ENCODE measurements around the gene TMEM117.

The TMEM117 gene

GRCh38 chr12:43981726-43982125 lies 145.8 kb downstream of the TMEM117 start:
- Histone ChIP-seq H3K27ac (ENCODE audit: low read depth, low read length) (no peak overlapping the region), H3K27me3 (ENCODE audit: control insufficient read depth, insufficient read depth, low read length) (no peaks in the 10 kb centered on the region), H3K4me3 (ENCODE audit: low read depth, low read length) (no peak overlapping the region), H3K9me3 (ENCODE audit: control insufficient read depth, insufficient read depth, low read length) (peaks cover 33% of the 10 kb centered on the region), H3K9ac (ENCODE audit: low read depth, low read length) (no peak overlapping the region), H3K36me3 (ENCODE audit: control insufficient read depth, insufficient read depth, low read length) (no peaks in the 10 kb centered on the region), H3K4me1 (ENCODE audit: control insufficient read depth, insufficient read depth, low read length) (peaks cover 5% of the 10 kb centered on the region; the same call in 1 of the 2 replicates)

GRCh38 chr12:43982544-43982943 lies 146.7 kb downstream of the TMEM117 start:
- Histone ChIP-seq H3K27me3 (ENCODE audit: control insufficient read depth, insufficient read depth, low read length) (no peaks in the 10 kb centered on the region), H3K4me1 (ENCODE audit: control insufficient read depth, insufficient read depth, low read length) (peaks cover 5% of the 10 kb centered on the region; the same call in 1 of the 2 replicates), H3K36me3 (ENCODE audit: control insufficient read depth, insufficient read depth, low read length) (no peaks in the 10 kb centered on the region), H3K9ac (ENCODE audit: low read depth, low read length) (no peak overlapping the region), H3K27ac (ENCODE audit: low read depth, low read length) (no peak overlapping the region), H3K4me3 (ENCODE audit: low read depth, low read length) (no peak overlapping the region), H3K9me3 (ENCODE audit: control insufficient read depth, insufficient read depth, low read length) (peaks cover 29% of the 10 kb centered on the region)

DNA sequence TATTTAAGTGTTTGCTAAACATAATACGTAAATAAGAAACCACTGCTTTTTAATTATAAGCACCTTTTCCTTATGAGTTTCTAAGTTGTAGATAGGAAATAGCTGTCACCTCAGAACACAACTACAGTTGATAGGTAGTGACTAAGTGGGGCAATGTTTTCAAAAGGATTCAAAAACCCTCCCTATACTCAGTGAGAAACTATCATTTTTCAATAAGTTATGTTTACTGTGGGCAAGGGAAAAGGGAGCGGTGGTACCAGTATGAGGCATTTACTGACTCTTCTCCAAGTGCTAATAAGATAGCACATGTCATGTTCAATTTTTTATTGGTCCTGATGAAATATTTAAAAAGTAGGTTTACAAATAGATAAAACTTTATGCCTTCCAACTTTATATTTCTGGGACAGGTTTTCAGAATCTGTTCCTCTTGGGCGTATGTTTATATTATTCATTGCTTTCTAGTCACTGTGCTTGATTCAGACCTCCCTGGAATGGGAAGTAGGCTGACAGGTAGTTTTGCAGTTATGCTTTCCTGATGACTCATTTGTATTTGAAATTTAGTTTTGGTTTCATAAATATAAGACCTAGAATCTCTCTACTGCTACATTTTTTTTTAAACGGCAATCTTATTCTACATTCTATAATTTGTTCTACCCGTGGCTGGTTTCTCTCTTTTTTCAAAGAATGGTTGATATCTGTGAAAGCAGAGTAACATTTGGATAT lies 153.1 kb downstream of the TMEM117 start:
- Histone ChIP-seq H3K36me3 (ENCODE audit: control insufficient read depth, insufficient read depth, low read length) (no peaks in the 10 kb centered on the region), H3K4me1 (ENCODE audit: control insufficient read depth, insufficient read depth, low read length) (peaks cover 5% of the 10 kb centered on the region; the same call in 1 of the 2 replicates), H3K9ac (ENCODE audit: low read depth, low read length) (no peak overlapping the region), H3K4me3 (ENCODE audit: low read depth, low read length) (no peak overlapping the region), H3K27me3 (ENCODE audit: control insufficient read depth, insufficient read depth, low read length) (no peaks in the 10 kb centered on the region), H3K27ac (ENCODE audit: low read depth, low read length) (no peak overlapping the region), H3K9me3 (ENCODE audit: control insufficient read depth, insufficient read depth, low read length) (no peaks in the 10 kb centered on the region)

- no peak overlapping the region for H3K4me3 ChIP-seq (ENCODE audit: low read depth, low read length)
- H3K4me1 ChIP-seq (ENCODE audit: control insufficient read depth, insufficient read depth, low read length): no peaks in the 10 kb centered on the region
- no peak overlapping the region for H3K9ac ChIP-seq (ENCODE audit: low read depth, low read length)
- H3K27me3 ChIP-seq (ENCODE audit: control insufficient read depth, insufficient read depth, low read length): no peaks in the 10 kb centered on the region
- H3K27ac ChIP-seq (ENCODE audit: low read depth, low read length): no peak overlapping the region
- H3K9me3 ChIP-seq (ENCODE audit: control insufficient read depth, insufficient read depth, low read length): no peaks in the 10 kb centered on the region
- H3K36me3 ChIP-seq (ENCODE audit: control insufficient read depth, insufficient read depth, low read length): no peaks in the 10 kb centered on the region
These were observed 157.0 kb downstream of the TMEM117 start for GRCh38 chr12:43992856-43993255.

DNA sequence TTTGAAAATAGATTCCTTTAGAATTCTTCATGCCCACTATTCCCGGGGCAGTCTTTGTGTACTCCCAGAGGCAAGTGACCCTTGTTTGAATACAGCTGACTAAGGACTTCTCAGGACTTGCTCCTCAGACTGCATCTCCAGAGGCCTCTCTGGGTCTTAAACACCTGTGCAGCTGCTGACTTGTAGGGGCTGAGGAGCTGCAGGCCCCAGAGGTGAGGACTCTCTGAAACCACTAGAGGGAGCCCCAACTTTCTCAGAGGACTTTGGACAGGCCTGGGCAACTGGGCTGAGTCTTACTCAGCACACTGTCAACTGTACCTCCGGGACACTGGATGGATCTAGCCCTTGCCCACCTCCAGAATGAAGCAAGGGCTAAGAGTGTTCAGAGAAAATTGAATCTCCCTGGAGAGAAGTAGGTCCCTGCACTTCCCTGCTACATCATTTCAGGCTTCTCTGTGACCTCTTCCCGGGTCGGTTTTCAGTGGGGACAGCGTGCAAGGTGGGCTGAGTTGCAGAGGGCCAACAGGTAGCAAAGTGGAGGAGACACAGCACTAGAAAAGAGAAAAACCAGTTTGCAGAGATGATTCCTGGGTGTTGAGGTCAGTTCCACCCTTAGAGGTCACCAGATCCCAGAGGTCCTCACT lies 164.6 kb downstream of the TMEM117 start:
- H3K9me3 ChIP-seq (ENCODE audit: control insufficient read depth, insufficient read depth, low read length): no peaks in the 10 kb centered on the region
- H3K36me3 ChIP-seq (ENCODE audit: control insufficient read depth, insufficient read depth, low read length): no peaks in the 10 kb centered on the region
- no peak overlapping the region for H3K9ac ChIP-seq (ENCODE audit: low read depth, low read length)
- no peak overlapping the region for H3K27ac ChIP-seq (ENCODE audit: low read depth, low read length)
- no peaks in the 10 kb centered on the region for H3K4me1 ChIP-seq (ENCODE audit: control insufficient read depth, insufficient read depth, low read length)
- H3K4me3 ChIP-seq (ENCODE audit: low read depth, low read length): no peak overlapping the region
- H3K27me3 ChIP-seq (ENCODE audit: control insufficient read depth, insufficient read depth, low read length): no peaks in the 10 kb centered on the region

DNA sequence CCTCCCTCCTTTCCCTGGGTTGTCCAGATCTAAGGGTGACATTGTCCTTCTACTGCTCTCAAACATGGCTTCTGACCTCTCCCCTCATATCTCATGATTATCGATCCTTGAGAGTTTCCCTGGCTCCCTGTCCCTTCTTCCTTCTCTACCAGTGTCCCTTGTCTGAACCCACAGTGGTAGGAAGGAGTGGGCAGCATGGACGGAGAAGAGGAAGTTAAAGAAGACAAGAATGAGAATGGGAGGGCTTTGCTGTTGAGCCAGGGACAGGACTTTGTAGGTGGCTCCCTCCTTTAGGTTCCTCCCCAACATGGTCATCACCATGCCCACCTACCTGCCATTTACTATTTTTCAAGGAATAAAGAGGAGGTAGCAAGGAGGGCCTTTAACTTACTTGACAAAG lies 166.7 kb downstream of the TMEM117 start:
- H3K36me3 ChIP-seq (ENCODE audit: control insufficient read depth, insufficient read depth, low read length): no peaks in the 10 kb centered on the region
- H3K9me3 ChIP-seq (ENCODE audit: control insufficient read depth, insufficient read depth, low read length): no peaks in the 10 kb centered on the region
- H3K4me1 ChIP-seq (ENCODE audit: control insufficient read depth, insufficient read depth, low read length): no peaks in the 10 kb centered on the region
- no peak overlapping the region for H3K4me3 ChIP-seq (ENCODE audit: low read depth, low read length)
- H3K27me3 ChIP-seq (ENCODE audit: control insufficient read depth, insufficient read depth, low read length): no peaks in the 10 kb centered on the region
- no peak overlapping the region for H3K9ac ChIP-seq (ENCODE audit: low read depth, low read length)
- no peak overlapping the region for H3K27ac ChIP-seq (ENCODE audit: low read depth, low read length)

- no peak overlapping the region for H3K9ac ChIP-seq (ENCODE audit: low read depth, low read length)
- no peak overlapping the region for H3K4me3 ChIP-seq (ENCODE audit: low read depth, low read length)
- H3K27me3 ChIP-seq (ENCODE audit: control insufficient read depth, insufficient read depth, low read length): no peaks in the 10 kb centered on the region
- H3K4me1 ChIP-seq (ENCODE audit: control insufficient read depth, insufficient read depth, low read length): no peaks in the 10 kb centered on the region
- H3K27ac ChIP-seq (ENCODE audit: low read depth, low read length): no peak overlapping the region
- H3K9me3 ChIP-seq (ENCODE audit: control insufficient read depth, insufficient read depth, low read length): peaks cover under 1% of the 10 kb centered on the region; the same call in 1 of the 2 replicates
- H3K36me3 ChIP-seq (ENCODE audit: control insufficient read depth, insufficient read depth, low read length): no peaks in the 10 kb centered on the region
These were observed 167.8 kb downstream of the TMEM117 start for GRCh38 chr12:44003721-44004120.

DNA sequence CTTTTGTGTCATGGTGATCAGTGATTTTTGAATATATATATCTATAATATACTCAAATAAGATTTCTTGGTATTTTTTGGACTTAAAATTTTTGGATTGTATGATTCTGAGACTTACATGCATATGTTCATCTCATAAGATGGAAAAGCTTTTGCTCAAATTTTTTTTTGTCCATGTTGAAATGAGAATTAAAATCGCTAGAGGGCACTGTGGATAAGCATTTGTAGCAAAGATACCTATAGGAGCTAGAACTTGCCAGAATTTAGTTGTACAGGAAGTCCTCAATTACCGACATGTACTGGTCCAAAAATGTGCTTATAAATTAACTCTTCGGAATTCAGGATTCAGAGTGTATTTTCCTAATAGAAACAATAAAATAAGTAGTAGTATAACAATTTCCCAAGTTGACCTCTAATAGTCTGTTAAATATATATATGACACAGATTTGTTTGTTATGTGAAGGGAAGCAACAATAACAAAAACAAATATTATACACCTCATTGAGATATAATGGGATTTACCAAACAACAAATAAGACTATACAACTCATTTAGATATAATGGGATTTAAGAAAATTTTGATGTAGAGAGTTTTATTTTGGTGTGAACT lies 179.6 kb downstream of the TMEM117 start:
- no peak overlapping the region for H3K27ac ChIP-seq (ENCODE audit: low read depth, low read length)
- H3K9ac ChIP-seq (ENCODE audit: low read depth, low read length): no peak overlapping the region
- peaks cover 16% of the 10 kb centered on the region; the same call in 1 of the 2 replicates for H3K4me1 ChIP-seq (ENCODE audit: control insufficient read depth, insufficient read depth, low read length)
- H3K4me3 ChIP-seq (ENCODE audit: low read depth, low read length): no peak overlapping the region
- H3K9me3 ChIP-seq (ENCODE audit: control insufficient read depth, insufficient read depth, low read length): no peaks in the 10 kb centered on the region
- H3K36me3 ChIP-seq (ENCODE audit: control insufficient read depth, insufficient read depth, low read length): no peaks in the 10 kb centered on the region
- no peaks in the 10 kb centered on the region for H3K27me3 ChIP-seq (ENCODE audit: control insufficient read depth, insufficient read depth, low read length)

DNA sequence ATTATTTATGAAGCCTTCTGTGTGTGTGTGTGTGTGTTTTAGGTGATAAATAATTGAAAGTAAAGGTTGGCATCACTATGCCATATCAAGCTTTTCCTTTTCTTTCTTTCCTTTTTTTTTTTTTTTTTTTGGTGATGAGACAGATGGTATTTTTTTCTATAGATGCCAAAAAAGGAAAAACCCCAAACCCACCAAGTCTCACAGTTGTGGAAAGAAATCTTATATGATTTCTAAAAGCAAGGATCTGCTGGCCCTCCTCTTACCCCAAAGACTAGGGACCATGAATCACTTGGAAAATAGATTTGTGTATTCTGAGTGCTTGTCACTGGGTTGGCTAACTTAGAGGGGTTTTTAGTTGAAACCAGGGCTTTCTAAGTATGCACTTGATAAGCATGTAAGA lies 181.3 kb downstream of the TMEM117 start:
- Histone ChIP-seq H3K4me3 (ENCODE audit: low read depth, low read length) (no peak overlapping the region), H3K4me1 (ENCODE audit: control insufficient read depth, insufficient read depth, low read length) (peaks cover 16% of the 10 kb centered on the region; the same call in 1 of the 2 replicates), H3K36me3 (ENCODE audit: control insufficient read depth, insufficient read depth, low read length) (no peaks in the 10 kb centered on the region), H3K9ac (ENCODE audit: low read depth, low read length) (no peak overlapping the region), H3K9me3 (ENCODE audit: control insufficient read depth, insufficient read depth, low read length) (no peaks in the 10 kb centered on the region), H3K27me3 (ENCODE audit: control insufficient read depth, insufficient read depth, low read length) (no peaks in the 10 kb centered on the region), H3K27ac (ENCODE audit: low read depth, low read length) (no peak overlapping the region)

- Histone ChIP-seq H3K9ac (ENCODE audit: low read depth, low read length) (no peak overlapping the region), H3K4me1 (ENCODE audit: control insufficient read depth, insufficient read depth, low read length) (peaks cover 16% of the 10 kb centered on the region; the same call in 1 of the 2 replicates), H3K9me3 (ENCODE audit: control insufficient read depth, insufficient read depth, low read length) (no peaks in the 10 kb centered on the region), H3K4me3 (ENCODE audit: low read depth, low read length) (no peak overlapping the region), H3K27me3 (ENCODE audit: control insufficient read depth, insufficient read depth, low read length) (no peaks in the 10 kb centered on the region), H3K27ac (ENCODE audit: low read depth, low read length) (no peak overlapping the region), H3K36me3 (ENCODE audit: control insufficient read depth, insufficient read depth, low read length) (no peaks in the 10 kb centered on the region)
These were observed 183.2 kb downstream of the TMEM117 start for GRCh38 chr12:44019118-44019517.

DNA sequence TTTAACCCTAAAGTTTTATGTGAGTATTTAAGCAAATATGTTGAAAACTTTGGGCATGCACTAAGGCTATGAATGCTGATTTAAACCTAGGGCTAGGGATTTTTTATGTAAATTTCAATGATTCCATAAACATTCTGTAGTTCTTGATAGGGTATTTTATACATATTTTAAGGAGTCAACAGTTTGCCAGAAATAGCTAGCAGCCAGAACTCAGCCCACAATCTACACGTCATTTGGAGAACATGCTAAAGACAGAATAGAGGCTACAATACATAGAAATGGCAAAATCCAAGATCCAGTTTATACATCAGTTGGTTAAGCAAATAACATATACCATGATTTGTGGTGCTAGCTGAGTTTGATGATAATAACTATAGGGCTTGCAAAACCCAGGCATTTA lies 184.7 kb downstream of the TMEM117 start:
- H3K9me3 ChIP-seq (ENCODE audit: control insufficient read depth, insufficient read depth, low read length): no peaks in the 10 kb centered on the region
- H3K27me3 ChIP-seq (ENCODE audit: control insufficient read depth, insufficient read depth, low read length): no peaks in the 10 kb centered on the region
- H3K36me3 ChIP-seq (ENCODE audit: control insufficient read depth, insufficient read depth, low read length): no peaks in the 10 kb centered on the region
- peaks cover 16% of the 10 kb centered on the region; the same call in 1 of the 2 replicates for H3K4me1 ChIP-seq (ENCODE audit: control insufficient read depth, insufficient read depth, low read length)
- H3K27ac ChIP-seq (ENCODE audit: low read depth, low read length): no peak overlapping the region
- H3K4me3 ChIP-seq (ENCODE audit: low read depth, low read length): no peak overlapping the region
- no peak overlapping the region for H3K9ac ChIP-seq (ENCODE audit: low read depth, low read length)

All from HUES48 (cell line).